Activated CD4-positive, alpha-beta T cell treated with anti-CD3 and anti-CD28 coated beads for 36 hours (primary cell): ENCODE measurements around the gene CPT1B. TPM values are rescaled to one million over a fixed set of nuclear protein-coding genes. Genes with fewer than 3 reads are reported as not detected.

Source experiments
- ATAC-seq: fragments of 200-7000 bp; cut with Tn5 transposase; one replicate; pipeline ENCODE4 v1.10.0; 2021; ENCODE audit warnings: mild to moderate bottlenecking, moderate library complexity
- CTCF ChIA-PET: fragments of 350-600 bp; sonication (Branson Sonifier 250); formaldehyde crosslinking; loops from one replicate; lab custom pipeline; 2021; ENCODE audit warnings: antibody characterized with exemption; lab: Charles Lee
- POLR2A ChIA-PET: fragments of 350-600 bp; sonication (Branson Sonifier 250); formaldehyde crosslinking; loops from one replicate; lab custom pipeline; 2021; ENCODE audit warnings: antibody characterized with exemption, inconsistent platforms; lab: Charles Lee
- DNase-seq: peaks from one replicate; pipeline ENCODE4 v3.0.0-alpha.2; 2020
- H3K27ac Mint-ChIP-seq: one replicate; pipeline ENCODE4 v1.8.0; 2021; ENCODE audit warnings: mixed read lengths
- H3K27me3 Mint-ChIP-seq: one replicate; pipeline ENCODE4 v1.8.0; 2021; ENCODE audit warnings: mixed read lengths
- H3K36me3 Mint-ChIP-seq: one replicate; pipeline ENCODE4 v1.8.0; 2021; ENCODE audit warnings: low read depth, mixed read lengths
- H3K4me1 Mint-ChIP-seq: one replicate; pipeline ENCODE4 v1.8.0; 2021; ENCODE audit warnings: mixed read lengths
- H3K4me3 Mint-ChIP-seq: one replicate; pipeline ENCODE4 v1.8.0; 2021; ENCODE audit warnings: mild to moderate bottlenecking, moderate library complexity, mixed read lengths
- H3K9me3 Mint-ChIP-seq: one replicate; pipeline ENCODE4 v1.8.0; 2021; ENCODE audit warnings: low read depth, mixed read lengths
- intact Hi-C, 2 experiments: fragments of 100-400 bp; cut with DNase I in 1 of 2; cut with micrococcal nuclease in 1 of 2; formaldehyde crosslinking; loops; one replicate each; pipeline versions ENCODE4 v1.14.2 to v1.15.1; 2022 to 2024; cut with DNase I, micrococcal nuclease
- total RNA-seq, 2 experiments: library from RNA; stranded (reverse); gene quantifications; one replicate each; pipeline ENCODE4 v1.2.3, GENCODE V29; 2021

CPT1B gene
- total RNA-seq, 2 experiments from 2014 or later: 42.5 to 51.4 TPM

DNA sequence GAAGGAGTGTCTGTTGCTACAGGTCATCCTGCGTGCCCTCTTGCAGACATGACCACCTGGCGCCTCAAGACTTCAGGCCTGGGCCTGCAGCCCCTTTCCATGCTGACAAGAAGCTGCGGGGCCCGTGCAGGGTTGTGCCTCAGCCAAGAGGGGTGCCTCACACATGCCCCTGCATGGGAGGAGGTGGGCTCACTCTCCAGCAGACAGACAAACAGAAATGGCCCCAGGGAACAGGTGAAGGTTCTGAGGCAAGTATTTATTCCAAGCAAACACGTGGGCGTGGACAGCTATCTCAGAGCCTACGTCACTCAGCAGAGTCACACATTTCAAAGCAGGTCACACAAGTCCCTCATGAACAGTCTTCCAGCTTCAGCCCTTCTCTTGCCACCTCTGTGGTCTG, 9.6 kb downstream of the CPT1B start:
- Mint-ChIP-seq H3K4me3 (no peak overlapping the region), H3K9me3 (no peaks in the 10 kb centered on the region), H3K27ac (no peak overlapping the region), H3K27me3 (no peaks in the 10 kb centered on the region), H3K36me3 (peaks cover 36% of the 10 kb centered on the region), H3K4me1 (peaks cover 3% of the 10 kb centered on the region)
- DNase-seq (no peak), ATAC-seq (no peak)
- CTCF ChIA-PET: interaction anchor here (2.2 kb wide), 1 partner anchor 43 kb away, joined by 5 read pairs; the partner anchor contains the start of gene SCO2
- intact Hi-C loops: no loop called here
- POLR2A ChIA-PET: no interaction called here

- H3K4me3 Mint-ChIP-seq: no peak overlapping the region
- intact Hi-C loops: no loop called here
- H3K36me3 Mint-ChIP-seq: peaks cover 36% of the 10 kb centered on the region
- POLR2A ChIA-PET: no interaction called here
- ATAC-seq (no peak), DNase-seq (no peak)
- no peak overlapping the region for H3K27ac Mint-ChIP-seq
- no peaks in the 10 kb centered on the region for H3K27me3 Mint-ChIP-seq
- H3K9me3 Mint-ChIP-seq: no peaks in the 10 kb centered on the region
- H3K4me1 Mint-ChIP-seq: peaks cover 11% of the 10 kb centered on the region
- CTCF ChIA-PET: no interaction called here
Measured at GRCh38 chr22:50567721-50568252, 10.4 kb downstream of the CPT1B start.

GRCh38 chr22:50564289-50564688, 13.9 kb downstream of the CPT1B start:
- ChIA-PET CTCF (interaction anchor here (0.6 to 4.4 kb wide), 9 partner anchors 8 to 192 kb away, joined by 3 to 43 read pairs (median 9); partner anchors contain the start of gene SCO2), POLR2A (no interaction called here)
- no peak for DNase-seq
- peaks cover 19% of the 10 kb centered on the region for H3K4me1 Mint-ChIP-seq
- no peak for ATAC-seq
- H3K36me3 Mint-ChIP-seq: peaks cover 12% of the 10 kb centered on the region
- no peaks in the 10 kb centered on the region for H3K9me3 Mint-ChIP-seq
- H3K27me3 Mint-ChIP-seq: no peaks in the 10 kb centered on the region
- H3K27ac Mint-ChIP-seq: no peak overlapping the region
- intact Hi-C loops: no loop called here
- no peak overlapping the region for H3K4me3 Mint-ChIP-seq

DNA sequence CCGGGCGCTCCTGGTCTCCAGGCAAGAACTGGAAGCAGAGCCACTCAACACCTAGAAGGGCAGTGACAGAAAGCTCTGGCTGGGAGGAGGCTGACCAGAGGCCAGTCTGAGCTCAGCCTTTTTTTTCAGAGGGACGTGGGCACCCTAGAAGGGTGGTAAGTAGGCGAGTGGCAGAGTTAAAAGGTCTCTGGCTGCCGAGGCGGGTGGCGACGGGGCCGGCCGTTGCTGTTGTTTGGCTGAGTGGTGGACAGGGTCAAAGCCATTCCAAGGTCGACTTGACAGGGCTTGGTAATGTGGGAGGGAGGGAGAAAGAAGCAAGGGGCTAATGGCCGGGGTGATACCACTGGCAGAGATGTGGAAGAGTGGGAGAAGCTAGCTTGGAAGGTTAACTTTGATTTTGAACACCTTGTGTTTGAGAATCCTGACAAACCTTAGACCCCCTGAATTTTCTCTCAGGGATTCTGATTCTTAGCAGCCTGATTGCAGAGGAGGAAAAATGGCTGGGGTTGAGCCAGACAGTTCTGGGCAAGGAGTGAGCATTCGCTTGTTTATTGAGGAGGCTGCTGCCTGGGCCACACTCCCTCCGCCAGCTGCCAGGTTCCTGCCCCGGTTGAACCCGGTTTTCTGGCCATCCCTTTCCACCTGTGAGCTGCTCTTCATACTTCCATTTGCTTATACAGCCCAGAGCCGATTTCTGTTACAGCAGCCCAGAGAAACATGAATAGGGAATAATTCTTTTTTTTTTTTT, 14.6 kb downstream of the CPT1B start:
- no peaks in the 10 kb centered on the region for H3K27me3 Mint-ChIP-seq
- H3K36me3 Mint-ChIP-seq: peaks cover 6% of the 10 kb centered on the region
- DNase-seq (no peak), ATAC-seq (no peak)
- POLR2A ChIA-PET: interaction anchor here (1.3 to 1.6 kb wide), 2 partner anchors 19 to 38 kb away, joined by 4 to 8 read pairs; partner anchors contain the start of gene SCO2
- H3K4me1 Mint-ChIP-seq: peaks cover 19% of the 10 kb centered on the region
- CTCF ChIA-PET: interaction anchor here (0.6 to 4.4 kb wide), 20 partner anchors 9 to 372 kb away, joined by 3 to 43 read pairs (median 4); partner anchors contain the start of genes KLHDC7B, LMF2, NCAPH2 and SCO2
- intact Hi-C loops: loop anchor here (1.0 to 2.0 kb wide), 4 partner anchors 19 to 65 kb away; partner anchors contain the start of genes CHKB (in 2 of the 2), ARSA (in 1 of the 2) and TYMP (in 1 of the 2)
- peak overlapping the region; percentile 83 for H3K4me3 Mint-ChIP-seq
- no peaks in the 10 kb centered on the region for H3K9me3 Mint-ChIP-seq
- H3K27ac Mint-ChIP-seq: peak overlapping the region; percentile 76

DNA sequence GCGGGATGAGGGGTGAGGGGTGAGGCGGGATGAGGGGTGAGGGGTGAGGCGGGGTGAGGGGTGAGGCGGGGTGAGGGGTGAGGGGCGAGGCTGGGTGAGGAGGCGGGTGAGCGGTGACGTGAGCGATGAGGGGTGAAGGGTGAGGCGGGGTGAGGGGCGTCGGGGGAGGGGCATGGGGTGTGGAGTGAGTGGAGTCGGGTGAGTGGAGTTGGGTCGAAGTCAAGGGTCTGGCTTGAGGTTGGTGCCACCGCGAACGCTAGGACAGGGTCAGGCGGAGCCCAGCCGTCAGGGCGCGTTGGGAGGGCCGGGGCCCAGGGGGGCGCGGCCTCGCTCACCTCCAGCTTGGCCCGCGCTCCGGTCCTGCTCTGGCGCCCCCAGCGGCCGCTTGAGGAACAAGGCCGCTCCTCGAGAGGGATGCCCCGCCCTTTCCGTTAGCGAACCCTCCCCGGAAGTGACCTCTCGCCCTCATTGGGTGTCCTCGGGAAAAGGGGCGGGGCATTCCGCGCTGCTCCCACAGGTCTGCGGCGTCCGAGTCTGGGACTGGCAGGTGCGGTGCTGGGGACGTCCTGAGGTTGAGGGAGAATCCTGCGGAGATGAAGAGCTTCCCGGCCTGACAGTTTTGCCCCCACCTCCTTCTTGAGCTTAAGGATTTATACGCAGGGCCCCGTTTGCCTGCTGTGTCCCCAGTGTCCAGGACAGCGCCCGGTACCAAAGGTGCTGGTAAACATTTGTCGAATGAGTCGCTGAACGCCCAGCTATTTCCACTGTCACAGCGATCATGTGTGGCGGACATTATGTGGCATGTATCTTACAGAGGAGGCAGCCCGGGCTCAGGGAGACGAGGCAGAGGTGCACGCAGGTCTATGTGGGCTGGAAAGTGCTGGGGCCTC, 15.5 kb downstream of the CPT1B start, which contains the start of gene SYCE3:
Gene SYCE3 (minus strand): TSS at position 397 of the 890 bp plus-strand sequence. CDS start 6,514 bp downstream, outside the sequence.
- Mint-ChIP-seq H3K4me3 (peak within 1 kb of the TSS; percentile 83), H3K27me3 (no peaks in the 10 kb centered on the region), H3K36me3 (peaks cover 3% of the 10 kb centered on the region), H3K4me1 (peaks cover 19% of the 10 kb centered on the region), H3K9me3 (no peaks in the 10 kb centered on the region), H3K27ac (peak within 1 kb of the TSS; percentile 84)
- intact Hi-C loops: loop anchor here (1.0 to 2.0 kb wide), 9 partner anchors 18 to 66 kb away; partner anchors contain the start of genes CHKB (in 2 of the 2), ARSA (in 1 of the 2), NCAPH2 (in 1 of the 2) and TYMP (in 1 of the 2)
- peak; percentile 96 for ATAC-seq
- DNase-seq: peak; percentile 99
- POLR2A ChIA-PET: interaction anchor here (1.3 to 1.6 kb wide), 2 partner anchors 19 to 37 kb away, joined by 4 to 8 read pairs; partner anchors contain the start of gene SCO2
- CTCF ChIA-PET: interaction anchor here (0.6 to 4.4 kb wide), 22 partner anchors 10 to 372 kb away, joined by 3 to 43 read pairs (median 3); partner anchors contain the start of genes KLHDC7B, LMF2, NCAPH2 and SCO2

DNA sequence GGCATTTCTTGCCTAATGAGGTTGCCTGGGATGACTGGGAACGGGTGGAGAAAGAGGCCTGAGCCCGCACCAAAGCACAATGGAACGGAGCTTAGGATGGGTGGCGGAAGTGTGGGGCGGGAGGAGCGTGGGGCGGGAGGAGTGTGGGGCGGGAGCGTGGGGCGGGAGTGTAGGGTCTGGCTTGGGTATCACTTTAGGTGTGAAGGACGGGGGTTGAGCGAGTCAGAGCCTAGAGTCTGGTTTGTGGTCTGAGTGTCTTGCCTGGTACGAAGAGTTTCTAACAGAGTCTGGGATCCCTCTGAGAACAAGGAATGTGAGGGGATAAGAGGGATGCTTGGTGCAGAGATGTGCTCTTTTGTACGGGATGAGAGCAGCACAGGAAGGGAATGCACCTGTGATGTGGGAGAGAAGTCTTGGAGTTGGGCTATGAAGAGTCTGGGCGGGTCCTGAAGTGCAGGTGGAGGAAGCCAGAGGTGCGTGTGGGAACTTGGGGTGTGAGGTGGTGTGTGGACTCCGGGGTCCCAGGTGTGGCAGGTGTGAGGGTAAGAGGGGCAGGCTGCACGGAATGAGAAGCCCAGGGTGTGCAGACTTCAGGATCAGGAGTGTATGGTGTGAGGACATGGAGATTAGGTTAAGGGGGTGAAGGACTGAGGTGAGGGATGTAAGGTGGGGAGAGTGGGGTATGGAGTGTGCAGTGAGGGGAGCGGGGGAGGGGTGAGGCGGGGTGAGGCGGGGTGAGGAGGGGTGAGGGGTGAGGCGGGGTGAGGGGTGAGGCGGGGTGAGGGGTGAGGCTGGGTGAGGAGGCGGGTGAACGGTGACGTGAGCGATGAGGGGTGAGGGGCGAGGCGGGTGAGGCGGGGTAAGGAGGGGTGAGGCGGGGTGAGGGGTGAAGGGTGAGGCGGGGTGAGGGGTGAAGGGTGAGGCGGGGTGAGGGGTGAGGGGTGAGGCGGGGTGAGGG, 16.5 kb downstream of the CPT1B start:
- no peaks in the 10 kb centered on the region for H3K36me3 Mint-ChIP-seq
- H3K4me3 Mint-ChIP-seq: peak overlapping the region; percentile 45
- ATAC-seq: no peak
- H3K27me3 Mint-ChIP-seq: no peaks in the 10 kb centered on the region
- peaks cover 19% of the 10 kb centered on the region for H3K4me1 Mint-ChIP-seq
- ChIA-PET CTCF (interaction anchor here (1.6 to 1.7 kb wide), 2 partner anchors 14 to 33 kb away, joined by 3 to 7 read pairs; no protein-coding TSS in a partner anchor), POLR2A (no interaction called here)
- intact Hi-C loops: loop anchor here (1.0 to 2.0 kb wide), 7 partner anchors 17 to 60 kb away; partner anchors contain the start of genes CHKB (in 1 of the 2), NCAPH2 (in 1 of the 2) and TYMP (in 1 of the 2)
- H3K27ac Mint-ChIP-seq: peak overlapping the region; percentile 84
- DNase-seq: no peak
- no peaks in the 10 kb centered on the region for H3K9me3 Mint-ChIP-seq

- Mint-ChIP-seq H3K36me3 (no peaks in the 10 kb centered on the region), H3K4me3 (no peak overlapping the region), H3K4me1 (peaks cover 19% of the 10 kb centered on the region), H3K27me3 (no peaks in the 10 kb centered on the region), H3K27ac (no peak overlapping the region), H3K9me3 (no peaks in the 10 kb centered on the region)
- ATAC-seq (no peak), DNase-seq (no peak)
- ChIA-PET POLR2A (interaction anchor here (0.6 kb wide), 1 partner anchor 49 kb away, joined by 3 read pairs; no protein-coding TSS in a partner anchor), CTCF (interaction anchor here (0.5 to 1.7 kb wide), 6 partner anchors 10 to 61 kb away, joined by 3 to 7 read pairs (median 3); partner anchors contain the start of gene KLHDC7B)
- intact Hi-C loops: no loop called here
Measured at GRCh38 chr22:50560034-50560433, 18.2 kb downstream of the CPT1B start.

DNA sequence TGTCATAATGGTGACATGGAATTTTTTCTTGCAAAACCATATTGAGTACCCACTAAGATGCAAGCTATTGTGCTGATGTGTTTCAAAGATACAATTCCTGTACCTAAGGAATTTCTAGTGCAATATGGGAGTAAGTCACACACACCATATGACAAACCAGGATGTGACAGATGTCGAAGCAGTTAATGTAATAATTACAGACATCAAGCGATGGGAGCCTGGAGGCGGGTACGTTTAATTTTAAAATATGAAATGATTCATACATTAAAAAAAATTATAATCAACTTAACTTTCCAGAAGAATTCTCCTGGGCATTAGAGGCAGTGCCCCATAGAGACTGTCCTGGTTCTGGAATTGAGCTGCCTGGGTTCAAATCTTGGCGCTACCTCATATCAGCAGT, 21.5 kb downstream of the CPT1B start:
- ChIA-PET CTCF (interaction anchor here (0.6 to 1.9 kb wide), 4 partner anchors 9 to 321 kb away, joined by 3 to 9 read pairs (median 6); partner anchors contain the start of gene KLHDC7B), POLR2A (no interaction called here)
- Mint-ChIP-seq H3K9me3 (no peaks in the 10 kb centered on the region), H3K27me3 (no peaks in the 10 kb centered on the region), H3K4me1 (peaks cover 7% of the 10 kb centered on the region), H3K36me3 (no peaks in the 10 kb centered on the region), H3K4me3 (no peak overlapping the region), H3K27ac (no peak overlapping the region)
- no peak for ATAC-seq
- no peak for DNase-seq
- intact Hi-C loops: no loop called here

DNA sequence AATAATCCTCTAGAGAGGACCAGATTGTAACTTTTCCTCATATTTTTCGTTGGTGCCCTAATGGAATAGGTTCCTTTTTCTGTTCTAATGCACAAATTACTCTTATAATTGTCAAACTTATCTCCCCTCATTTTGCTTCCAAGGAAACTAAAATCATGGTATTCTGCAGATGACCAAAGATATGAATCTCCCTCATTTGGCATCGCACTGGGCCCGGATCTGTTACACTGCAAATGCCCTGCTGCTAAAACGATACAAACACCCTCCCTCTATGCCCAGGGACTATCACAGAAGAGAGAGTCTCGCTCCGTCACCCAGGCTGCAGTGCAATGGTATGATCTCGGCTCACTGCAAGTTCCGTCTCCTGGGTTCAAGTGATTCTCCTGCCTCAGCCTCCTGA, 24.9 kb downstream of the CPT1B start:
- POLR2A ChIA-PET: no interaction called here
- no peaks in the 10 kb centered on the region for H3K9me3 Mint-ChIP-seq
- intact Hi-C loops: no loop called here
- no peak overlapping the region for H3K4me3 Mint-ChIP-seq
- CTCF ChIA-PET: no interaction called here
- H3K36me3 Mint-ChIP-seq: peaks cover 3% of the 10 kb centered on the region
- ATAC-seq (no peak), DNase-seq (no peak)
- H3K27ac Mint-ChIP-seq: no peak overlapping the region
- H3K27me3 Mint-ChIP-seq: no peaks in the 10 kb centered on the region
- peaks cover 10% of the 10 kb centered on the region for H3K4me1 Mint-ChIP-seq
